Fibroblast of lung (primary cell): ENCODE data around the gene PKIB. TPM values are rescaled to one million over a fixed set of nuclear protein-coding genes. Genes with fewer than 3 reads are reported as not detected.

ENCODE experiments used
- DNase-seq, 2 donors: peaks; one replicate each; pipeline versions ENCODE4 v3.0.0 to v3.0.0-alpha.2; 2010; ENCODE audit warnings: low read depth in 2 of 2
- H2AFZ ChIP-seq: 2 replicates; pipeline ENCODE4 v1.5.1; 2012; ENCODE audit warnings: low read length, control low read depth, inconsistent platforms
- H3K27ac ChIP-seq: 2 replicates; pipeline ENCODE4 v1.5.1; 2011; ENCODE audit warnings: low read length, control low read depth; ENCODE audit not compliant: insufficient read depth
- H3K27me3 ChIP-seq: 2 replicates; pipeline ENCODE4 v1.5.1; 2011; ENCODE audit warnings: mild to moderate bottlenecking, low read length; ENCODE audit not compliant: control insufficient read depth, insufficient read depth
- H3K36me3 ChIP-seq: 2 replicates; pipeline ENCODE4 v1.5.1; 2011; ENCODE audit warnings: low read length; ENCODE audit not compliant: control insufficient read depth, insufficient read depth
- H3K4me1 ChIP-seq: 2 replicates; pipeline ENCODE4 v1.5.1; 2011; ENCODE audit warnings: low read length; ENCODE audit not compliant: control insufficient read depth, insufficient read depth; ENCODE audit errors: extremely low read depth
- H3K4me2 ChIP-seq: 2 replicates; pipeline ENCODE4 v1.5.1; 2011; ENCODE audit warnings: low read length, control low read depth; ENCODE audit not compliant: insufficient read depth; ENCODE audit errors: extremely low read depth
- H3K4me3 ChIP-seq, 4 experiments: fragments of 200-600 bp in 1 of 4; sonication (generic) in 1 of 4; replicated peaks in 1 of 4; 2 replicates each; pipeline ENCODE4 v1.5.1; 2011 to 2016; ENCODE audit warnings: low read length in 4 of 4, low read depth in 3 of 4, mild to moderate bottlenecking in 3 of 4, control low read depth in 2 of 4, inconsistent platforms in 1 of 4, mixed read lengths in 1 of 4; ENCODE audit not compliant: insufficient read depth in 1 of 4; ENCODE audit errors: control extremely low read depth in 1 of 4
- H3K79me2 ChIP-seq: 2 replicates; pipeline ENCODE4 v1.5.1; 2012; ENCODE audit warnings: mild to moderate bottlenecking, low read length, inconsistent platforms; ENCODE audit not compliant: control insufficient read depth, insufficient read depth
- H3K9ac ChIP-seq: 2 replicates; pipeline ENCODE4 v1.5.1; 2011; ENCODE audit warnings: mild to moderate bottlenecking, low read length, control low read depth; ENCODE audit not compliant: insufficient read depth
- H3K9me3 ChIP-seq: 2 replicates; pipeline ENCODE4 v1.5.1; 2012; ENCODE audit warnings: low read depth, low read length; ENCODE audit not compliant: control insufficient read depth, insufficient read depth
- H4K20me1 ChIP-seq: 2 replicates; pipeline ENCODE4 v1.5.1; 2011; ENCODE audit warnings: low read length; ENCODE audit not compliant: control insufficient read depth, insufficient read depth; ENCODE audit errors: extremely low read depth
- CTCF ChIP-seq, 2 donors: IDR thresholded peaks in 1 of 2; conservative IDR thresholded peaks in 1 of 2; 1 replicate in 1 of 2; 2 replicates in 1 of 2; pipeline ENCODE4 v1.5.1; 2011 to 2012; ENCODE audit warnings: low read length in 2 of 2, control low read depth in 1 of 2, inconsistent platforms in 1 of 2, low read depth in 1 of 2, mild to moderate bottlenecking in 1 of 2
- EZH2 ChIP-seq: IDR thresholded peaks from 2 replicates; pipeline ENCODE4 v1.5.1; 2012; ENCODE audit warnings: low read length, control low read depth, mild to moderate bottlenecking; ENCODE audit errors: missing control alignments
- polyA plus RNA-seq, 2 donors: library from polyadenylated mRNA; depleted of rRNA in 1 of 2; stranded (reverse) in 1 of 2; unstranded in 1 of 2; fragments of >200 nt; gene quantifications; 2 replicates each; pipeline ENCODE4 v1.2.1, GENCODE V29; 2011 to 2012; ENCODE audit warnings: missing spikeins in 1 of 2
- total RNA-seq: library from RNA; depleted of rRNA; stranded (reverse); fragments of >200 nt; gene quantifications from 2 replicates; pipeline ENCODE4 v1.2.1, GENCODE V29; 2014

PKIB gene
- total and polyA plus RNA-seq, 2 donors (not counting 1 experiment from before 2014, with no cell fraction given), result 1.3 to 4.4 TPM

- H3K27ac ChIP-seq, result no peak overlapping the region
- no peaks in the 10 kb centered on the region for H4K20me1 ChIP-seq
- H3K36me3 ChIP-seq, result no peaks in the 10 kb centered on the region
- no peak overlapping the region for H2AFZ ChIP-seq
- no peaks in the 10 kb centered on the region for H3K79me2 ChIP-seq
- H3K27me3 ChIP-seq, result no peaks in the 10 kb centered on the region
- no peaks in the 10 kb centered on the region for H3K9me3 ChIP-seq
- H3K4me3 ChIP-seq, result no peak overlapping the region
- H3K4me1 ChIP-seq, result no peaks in the 10 kb centered on the region
- no peak for DNase-seq
- no peak overlapping the region for H3K9ac ChIP-seq
- H3K4me2 ChIP-seq, result no peak overlapping the region
- TF ChIP-seq CTCF (conservative IDR thresholded peaks at IDR 0.05 in 1 of 2, IDR thresholded peaks at IDR 0.05 in 1 of 2; ENCODE audit: low read depth in 1 of 2, low read length in 2 of 2), result no peak
- TF ChIP-seq EZH2, result no peak
Observed at GRCh38 chr6:122565708-122566107, 44.5 kb upstream of the PKIB start.

- Histone ChIP-seq H3K4me1 (no peaks in the 10 kb centered on the region), H3K79me2 (no peaks in the 10 kb centered on the region), H3K4me3 (no peak overlapping the region), H3K9ac (no peak overlapping the region), H2AFZ (no peak overlapping the region), H3K27me3 (no peaks in the 10 kb centered on the region), H3K27ac (no peak overlapping the region), H4K20me1 (no peaks in the 10 kb centered on the region), H3K4me2 (no peak overlapping the region), H3K9me3 (no peaks in the 10 kb centered on the region), H3K36me3 (no peaks in the 10 kb centered on the region)
- TF ChIP-seq EZH2, result no peak
- TF ChIP-seq CTCF (conservative IDR thresholded peaks at IDR 0.05 in 1 of 2, IDR thresholded peaks at IDR 0.05 in 1 of 2; ENCODE audit: low read depth in 1 of 2, low read length in 2 of 2), result no peak
- no peak for DNase-seq
Observed at GRCh38 chr6:122567034-122567433, 43.2 kb upstream of the PKIB start.

- Histone ChIP-seq H3K27me3 (no peaks in the 10 kb centered on the region), H3K79me2 (no peaks in the 10 kb centered on the region), H3K4me3 (no peak overlapping the region), H3K9ac (no peak overlapping the region), H4K20me1 (no peaks in the 10 kb centered on the region), H3K27ac (no peak overlapping the region), H3K4me2 (no peak overlapping the region), H3K4me1 (no peaks in the 10 kb centered on the region), H2AFZ (no peak overlapping the region), H3K36me3 (no peaks in the 10 kb centered on the region), H3K9me3 (no peaks in the 10 kb centered on the region)
- DNase-seq, result no peak
- TF ChIP-seq CTCF (conservative IDR thresholded peaks at IDR 0.05 in 1 of 2, IDR thresholded peaks at IDR 0.05 in 1 of 2; ENCODE audit: low read depth in 1 of 2, low read length in 2 of 2) (no peak), EZH2 (no peak)
Observed at GRCh38 chr6:122568350-122568749, 41.9 kb upstream of the PKIB start.
